Sigmoid colon (tissue), 7 donors: ENCODE results near the gene MOB3B. TPM values are rescaled to one million over a fixed set of nuclear protein-coding genes. Genes with fewer than 3 reads are reported as not detected.

Experiments
- DNase-seq: peaks from one replicate; pipeline ENCODE4 v3.0.0-alpha.2; 2019
- H3K27ac ChIP-seq, 4 donors: fragments of 200-600 bp; sonication (generic); one replicate each; pipeline ENCODE4 v1.5.1; 2016 to 2019; ENCODE audit warnings: mild to moderate bottlenecking in 1 of 4
- H3K27me3 ChIP-seq, 3 donors: fragments of 200-600 bp; sonication (generic); one replicate each; pipeline ENCODE4 v1.5.1; 2019; ENCODE audit warnings: mild to moderate bottlenecking in 1 of 3
- H3K36me3 ChIP-seq, 4 donors: fragments of 200-600 bp; sonication (generic); one replicate each; pipeline ENCODE4 v1.5.1; 2016 to 2019
- H3K4me1 ChIP-seq, 4 donors: fragments of 200-600 bp; sonication (generic); one replicate each; pipeline ENCODE4 v1.5.1; 2017 to 2019
- H3K4me3 ChIP-seq, 4 donors: fragments of 200-600 bp; sonication (generic); one replicate each; pipeline ENCODE4 v1.5.1; 2017 to 2019; ENCODE audit warnings: mild to moderate bottlenecking in 2 of 4, moderate library complexity in 1 of 4
- H3K9me3 ChIP-seq, 4 donors: fragments of 200-600 bp in 3 of 4; sonication (generic) in 3 of 4; one replicate each; pipeline versions ENCODE4 v1.5.1 to v1.6.1; 2013 to 2019
- CTCF ChIP-seq, 4 experiments: fragments of 450-650 bp in 3 of 4; fragments of 200-600 bp in 1 of 4; IDR thresholded peaks; one replicate each; pipeline ENCODE4 v1.5.1; 2016 to 2019; ENCODE audit warnings: antibody characterized with exemption in 4 of 4, mild to moderate bottlenecking in 3 of 4, moderate library complexity in 2 of 4
- EP300 ChIP-seq, 4 donors: sonication (generic); formaldehyde crosslinking; IDR thresholded peaks; one replicate each; pipeline ENCODE4 v1.6.1; 2017; ENCODE audit warnings: antibody characterized with exemption in 4 of 4
- POLR2A ChIP-seq, 2 donors: fragments of 450-650 bp; IDR thresholded peaks; one replicate each; pipeline ENCODE4 v1.6.1; 2016; ENCODE audit warnings: antibody characterized with exemption in 2 of 2, mild to moderate bottlenecking in 2 of 2, moderate library complexity in 2 of 2
- POLR2AphosphoS5 ChIP-seq, 4 donors: sonication (generic); formaldehyde crosslinking; IDR thresholded peaks; one replicate each; pipeline ENCODE4 v1.6.1; 2017; ENCODE audit warnings: antibody characterized with exemption in 4 of 4
- WGBS, 2 donors: extraction: QIAGEN DNeasy Blood & Tissue Kit; methylation state at CpG; one replicate each; pipeline ENCODE4 v1.1.7; 2013; 5-methylcytosine and 5-hydroxymethylcytosine counted together
- intact Hi-C: fragments of 100-400 bp; cut with DNase I; formaldehyde crosslinking; loops from one replicate; pipeline ENCODE4 v1.15.1; 2023
- polyA plus RNA-seq, 3 donors: library from polyadenylated mRNA; stranded (reverse); fragments of 200-250 nt; gene quantifications; one replicate each; pipeline ENCODE4 v1.2.3, GENCODE V29; 2013
- total RNA-seq, 4 donors: library from RNA; depleted of rRNA; stranded (reverse); fragments of >200 nt; gene quantifications; one replicate each; pipeline ENCODE4 v1.1.0, GENCODE V29; 2016
- donor health status: healthy with polysubstance abuse.
- donor health status: Bipolar disorder and iron deficiency.
- donor health status: healthy.

The MOB3B gene
- total and polyA plus RNA-seq, 7 donors = 6.9 to 23.4 (median 16.1) TPM

GRCh38 chr9:27537027-27537435 is 7.4 kb upstream of the MOB3B start:
- H3K9me3 ChIP-seq = no peaks in the 10 kb centered on the region
- H3K4me1 ChIP-seq = peaks cover 0 to 75% (median 69%) of the 10 kb centered on the region in 4 donors
- H3K27ac ChIP-seq = peak overlapping the region in 2 of 4 donors; percentile 32 to 84
- H3K4me3 ChIP-seq = no peak overlapping the region
- TF ChIP-seq CTCF (IDR thresholded peaks at IDR 0.05) = no peak
- WGBS, 2 donors = 59 to 70% methylated on average over 7 of the region's 7 CpGs
- DNase-seq = no peak
- intact Hi-C loops = loop anchor here (10.0 kb wide), 1 partner anchor 582 kb away; the partner anchor contains the start of gene IFT74
- no peaks in the 10 kb centered on the region for H3K36me3 ChIP-seq
- no peaks in the 10 kb centered on the region for H3K27me3 ChIP-seq

DNA sequence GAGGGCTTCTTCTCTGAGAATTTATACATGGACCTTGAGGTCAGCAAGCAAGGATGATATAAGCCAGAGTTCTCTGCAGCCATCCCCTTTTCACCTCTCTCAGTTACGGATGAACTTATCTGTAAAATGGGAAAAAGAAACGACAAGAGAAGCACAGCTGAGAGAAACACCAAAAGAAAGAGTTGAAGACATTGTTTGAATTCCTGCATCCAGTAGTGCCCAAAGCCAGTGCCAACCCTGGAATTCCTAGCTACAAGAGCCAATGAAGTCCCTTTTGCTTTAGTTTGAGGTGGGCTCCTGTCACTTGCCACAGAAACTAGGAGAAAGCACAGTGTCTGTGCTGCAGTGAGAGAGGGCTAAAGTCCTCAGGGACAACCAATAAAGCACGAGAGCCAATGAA is 6.6 kb upstream of the MOB3B start:
- WGBS, 2 donors = 64 to 83% methylated on average over 3 of the region's 3 CpGs
- no peak overlapping the region for H3K4me3 ChIP-seq
- peak overlapping the region in 2 of 4 donors; percentile 32 to 84 for H3K27ac ChIP-seq
- H3K27me3 ChIP-seq = no peaks in the 10 kb centered on the region
- no peak for DNase-seq
- intact Hi-C loops = loop anchor here (10.0 kb wide), 1 partner anchor 581 kb away; the partner anchor contains the start of gene IFT74
- H3K4me1 ChIP-seq = peaks cover 0 to 69% (median 64%) of the 10 kb centered on the region in 4 donors
- no peaks in the 10 kb centered on the region for H3K36me3 ChIP-seq
- TF ChIP-seq POLR2A (IDR thresholded peaks at IDR 0.05) (no peak), POLR2AphosphoS5 (IDR thresholded peaks at IDR 0.05) (no peak), CTCF (IDR thresholded peaks at IDR 0.05) (no peak), EP300 (IDR thresholded peaks at IDR 0.05) (no peak)
- H3K9me3 ChIP-seq = no peaks in the 10 kb centered on the region

DNA sequence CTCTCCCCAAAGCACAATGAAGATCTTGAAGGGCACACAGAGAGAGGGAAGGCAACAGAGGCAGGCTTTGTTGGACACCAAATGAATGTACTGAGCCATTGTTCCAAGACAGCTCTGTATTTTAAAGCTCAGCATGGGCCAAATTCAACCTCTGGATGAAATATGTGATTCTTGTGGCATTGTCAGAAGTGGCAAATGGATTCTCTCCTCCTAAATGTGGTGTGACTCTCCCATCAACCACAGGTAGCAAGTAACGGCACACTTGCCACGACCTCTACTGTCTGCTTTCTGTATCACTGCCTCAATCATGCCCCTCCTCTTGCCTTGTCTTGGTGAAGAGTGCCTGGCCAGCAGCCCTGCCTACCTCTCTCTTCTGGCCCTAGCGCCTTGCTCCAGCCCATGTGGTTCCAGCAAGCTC is 6.1 kb upstream of the MOB3B start:
- no peak for TF ChIP-seq CTCF (IDR thresholded peaks at IDR 0.05)
- TF ChIP-seq EP300 (IDR thresholded peaks at IDR 0.05) = no peak
- no peak for TF ChIP-seq POLR2AphosphoS5 (IDR thresholded peaks at IDR 0.05)
- TF ChIP-seq POLR2A (IDR thresholded peaks at IDR 0.05) = no peak

GRCh38 chr9:27534658-27535209 is 5.1 kb upstream of the MOB3B start:
- no peak for DNase-seq
- intact Hi-C loops = loop anchor here (10.0 kb wide), 1 partner anchor 580 kb away; the partner anchor contains the start of gene IFT74
- H3K4me3 ChIP-seq = no peak overlapping the region

More for the DNA sequence above, 6.1 kb upstream of the MOB3B start:
- H3K9me3 ChIP-seq = no peaks in the 10 kb centered on the region
- peak overlapping the region in 1 of 4 donors; percentile 32 for H3K27ac ChIP-seq
- DNase-seq = no peak
- H3K27me3 ChIP-seq = no peaks in the 10 kb centered on the region
- no peak overlapping the region for H3K4me3 ChIP-seq
- H3K4me1 ChIP-seq = peaks cover 0 to 65% (median 60%) of the 10 kb centered on the region in 4 donors
- H3K36me3 ChIP-seq = no peaks in the 10 kb centered on the region
- 68 to 72% methylated on average over 3 of the region's 3 CpGs for WGBS, 2 donors
- intact Hi-C loops = loop anchor here (10.0 kb wide), 1 partner anchor 581 kb away; the partner anchor contains the start of gene IFT74

More at GRCh38 chr9:27534658-27535209, 5.1 kb upstream of the MOB3B start:
- no peaks in the 10 kb centered on the region for H3K9me3 ChIP-seq
- H3K4me1 ChIP-seq = peaks cover 0 to 60% (median 54%) of the 10 kb centered on the region in 4 donors
- H3K27me3 ChIP-seq = no peaks in the 10 kb centered on the region
- TF ChIP-seq POLR2AphosphoS5 (IDR thresholded peaks at IDR 0.05) = no peak
- TF ChIP-seq EP300 (IDR thresholded peaks at IDR 0.05) = no peak
- TF ChIP-seq POLR2A (IDR thresholded peaks at IDR 0.05) = no peak
- no peak for TF ChIP-seq CTCF (IDR thresholded peaks at IDR 0.05)
- 79 to 88% methylated on average over 3 of the region's 3 CpGs for WGBS, 2 donors
- H3K27ac ChIP-seq = peak overlapping the region; percentile 45 to 69 (median 60)
- H3K36me3 ChIP-seq = no peaks in the 10 kb centered on the region
